Myocyte (in vitro differentiated cells): ENCODE data around the gene INSC. TPM values are rescaled to one million over a fixed set of nuclear protein-coding genes. Genes with fewer than 3 reads are reported as not detected.

Experiments
- DNase-seq: peaks from one replicate; pipeline ENCODE4 v3.0.0-alpha.2; 2012; ENCODE audit warnings: low read depth
- total RNA-seq: library from RNA; depleted of rRNA; stranded (reverse); fragments of >200 nt; gene quantifications from 2 replicates; pipeline ENCODE4 v1.2.3, GENCODE V29; 2014

Gene INSC
- total RNA-seq, 1 donor from 2014 or later, result not detected

GRCh38 chr11:15180212-15180792 lies 65.6 kb downstream of the INSC start:
- DNase-seq, result peak; percentile 40

- DNase-seq, result no peak
Measured at GRCh38 chr11:15182372-15182771, 67.6 kb downstream of the INSC start.

DNA sequence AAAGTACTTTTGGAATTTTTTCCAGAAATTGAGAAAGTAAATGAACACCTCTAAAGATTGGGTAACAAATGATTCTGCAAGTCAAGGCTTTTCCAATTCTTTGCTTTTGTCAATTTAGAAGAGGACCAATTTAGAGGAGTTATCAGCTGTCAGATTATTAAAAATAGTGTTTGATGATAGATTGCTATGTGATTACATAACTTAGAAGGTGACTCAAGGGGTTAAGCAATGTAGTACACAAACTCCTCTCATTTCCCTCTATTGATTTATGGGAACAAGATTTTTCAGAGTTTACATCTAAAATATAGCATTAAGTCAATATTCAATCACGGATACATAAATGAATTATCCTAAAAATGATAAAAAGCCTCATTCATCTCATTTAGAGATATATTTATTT lies 70.3 kb downstream of the INSC start:
- no peak for DNase-seq

DNA sequence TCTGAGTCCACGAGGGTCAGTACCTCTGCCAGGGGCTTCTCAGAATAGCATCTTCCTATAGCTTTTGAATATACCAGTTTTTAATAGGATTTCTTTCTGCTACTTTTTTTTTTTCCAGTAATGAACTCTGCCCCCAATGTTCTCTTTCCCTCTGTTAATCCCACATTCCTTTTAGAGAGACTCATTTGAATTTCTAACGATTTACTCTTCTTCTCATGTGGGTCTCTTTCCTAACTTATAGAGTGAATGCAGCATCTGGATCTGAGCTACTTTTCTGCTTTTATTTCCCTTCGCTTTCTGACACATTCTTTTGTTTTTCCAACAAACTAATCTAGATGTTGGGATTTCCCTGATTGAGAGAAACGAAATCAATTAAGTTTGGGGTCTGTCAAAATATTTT lies 71.4 kb downstream of the INSC start:
- no peak for DNase-seq

DNA sequence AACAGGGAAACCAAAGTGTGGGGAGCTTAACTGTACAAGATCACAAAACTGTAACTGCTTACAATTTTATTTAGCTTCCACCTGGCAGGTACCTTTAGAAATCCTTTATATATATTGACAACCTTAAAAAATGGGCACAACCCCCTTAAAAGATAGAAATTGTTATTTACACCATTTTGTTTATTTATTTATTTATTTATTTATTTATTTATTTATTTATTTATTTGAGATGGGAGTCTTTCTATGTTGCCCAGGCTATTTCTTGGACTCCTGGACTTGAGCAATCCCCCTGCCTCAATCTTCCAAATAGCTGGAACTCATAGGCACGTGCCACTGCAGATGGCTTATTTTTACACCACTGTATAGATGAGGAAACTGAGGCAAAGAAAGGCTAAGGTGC lies 74.5 kb downstream of the INSC start:
- no peak for DNase-seq

- DNase-seq, result no peak
Measured at GRCh38 chr11:15189641-15190365, 75.1 kb downstream of the INSC start.

DNA sequence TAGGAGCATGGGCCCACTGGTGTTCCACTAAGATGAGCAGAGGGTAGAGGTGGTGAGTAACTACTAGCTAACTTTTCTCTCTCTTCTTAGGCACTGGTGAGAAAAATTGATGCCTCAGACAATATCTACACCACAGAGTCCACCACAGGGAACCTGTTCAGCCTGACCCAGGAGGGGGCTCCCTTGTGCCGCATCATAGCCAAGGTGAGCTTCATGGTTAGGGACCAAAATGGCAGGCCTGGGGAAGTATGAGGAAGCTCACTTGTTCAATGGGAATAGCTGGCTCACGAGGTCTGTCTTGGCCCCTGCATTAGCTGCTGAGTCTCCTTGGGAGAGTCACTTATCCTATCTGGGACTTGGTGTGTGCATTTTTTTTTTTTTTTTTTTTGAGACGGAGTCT lies 75.9 kb downstream of the INSC start:
- DNase-seq, result no peak

DNA sequence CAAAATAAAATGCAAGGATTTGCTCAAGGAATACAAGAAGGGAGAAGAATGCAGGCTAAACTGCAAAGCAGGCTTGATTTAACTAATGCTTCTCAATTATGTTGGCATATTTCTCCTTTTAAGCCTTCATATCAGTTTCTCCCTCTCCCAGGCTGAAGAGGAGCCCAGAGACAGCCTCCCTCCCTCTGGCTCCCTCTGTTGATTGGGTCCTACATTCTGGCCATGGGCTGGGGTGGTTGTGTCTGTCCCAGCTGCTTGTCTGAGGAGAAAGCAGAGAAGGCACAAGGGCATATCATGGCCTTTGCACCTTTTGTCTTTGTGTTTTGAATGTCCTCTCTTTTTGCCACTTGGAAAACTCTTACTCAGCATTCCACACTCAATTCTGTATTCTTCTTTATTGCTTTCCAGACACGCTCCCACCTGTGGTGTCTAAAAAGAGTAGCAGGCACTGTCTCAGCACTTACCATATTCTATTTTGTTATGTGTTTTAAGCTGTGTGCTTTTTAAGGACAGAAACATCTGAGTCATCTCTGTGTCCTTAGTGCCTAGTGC lies 77.4 kb downstream of the INSC start:
- DNase-seq, result no peak

- DNase-seq, result no peak
Measured at GRCh38 chr11:15194671-15195415, 80.1 kb downstream of the INSC start.

- DNase-seq, result no peak
Measured at GRCh38 chr11:15195454-15196200, 80.9 kb downstream of the INSC start.

- DNase-seq, result no peak
Measured at GRCh38 chr11:15196704-15197103, 82.0 kb downstream of the INSC start.

GRCh38 chr11:15197696-15198095 lies 83.0 kb downstream of the INSC start:
- DNase-seq, result no peak

DNA sequence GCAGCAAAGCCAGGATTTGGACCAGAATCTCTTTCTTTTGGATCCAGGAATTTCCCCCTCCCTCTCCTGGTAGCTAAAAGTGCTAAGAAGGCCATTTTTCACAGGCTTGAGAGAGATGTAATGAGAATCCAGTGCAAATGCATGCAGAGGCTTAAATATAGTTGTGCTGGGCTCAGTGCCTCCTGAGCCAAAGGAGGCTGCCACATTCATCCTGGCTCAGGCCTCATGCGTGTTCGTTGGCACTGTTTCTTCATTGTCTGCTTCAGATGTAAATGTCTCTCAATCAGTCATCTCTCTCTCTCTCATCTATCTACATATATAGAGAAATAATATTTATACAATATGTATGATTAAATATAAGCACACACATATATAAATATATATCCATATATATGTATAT lies 83.6 kb downstream of the INSC start:
- DNase-seq, result no peak

GRCh38 chr11:15199693-15200092 lies 85.0 kb downstream of the INSC start:
- DNase-seq, result peak; percentile 72

- no peak for DNase-seq
Measured at GRCh38 chr11:15200696-15201095, 86.0 kb downstream of the INSC start.

GRCh38 chr11:15201586-15201985 lies 86.9 kb downstream of the INSC start:
- no peak for DNase-seq

- no peak for DNase-seq
Measured at GRCh38 chr11:15202626-15203025, 87.9 kb downstream of the INSC start.

- no peak for DNase-seq
Measured at GRCh38 chr11:15204711-15205110, 90.0 kb downstream of the INSC start.

DNA sequence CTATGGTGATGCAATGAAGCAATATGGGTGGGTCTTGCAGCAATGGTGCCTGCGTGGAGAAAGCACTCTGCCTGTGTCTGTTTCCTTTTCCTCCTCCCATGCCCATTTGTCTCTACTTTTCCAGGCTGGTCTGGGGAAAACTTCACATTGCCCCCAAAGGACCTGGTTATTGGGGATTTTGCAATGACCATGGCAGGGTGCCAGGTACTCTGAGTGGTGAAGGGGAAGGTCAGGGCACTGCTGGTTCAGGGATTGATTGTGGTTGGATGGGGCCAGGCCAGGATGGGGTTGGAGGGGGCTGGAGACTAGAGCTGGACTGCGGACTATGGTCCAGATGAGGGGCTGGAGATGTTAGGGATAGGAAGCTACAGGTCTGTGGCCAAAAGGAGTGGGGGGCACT lies 92.1 kb downstream of the INSC start:
- no peak for DNase-seq

GRCh38 chr11:15208378-15209222 lies 93.9 kb downstream of the INSC start:
- DNase-seq, result peak; percentile 70

DNA sequence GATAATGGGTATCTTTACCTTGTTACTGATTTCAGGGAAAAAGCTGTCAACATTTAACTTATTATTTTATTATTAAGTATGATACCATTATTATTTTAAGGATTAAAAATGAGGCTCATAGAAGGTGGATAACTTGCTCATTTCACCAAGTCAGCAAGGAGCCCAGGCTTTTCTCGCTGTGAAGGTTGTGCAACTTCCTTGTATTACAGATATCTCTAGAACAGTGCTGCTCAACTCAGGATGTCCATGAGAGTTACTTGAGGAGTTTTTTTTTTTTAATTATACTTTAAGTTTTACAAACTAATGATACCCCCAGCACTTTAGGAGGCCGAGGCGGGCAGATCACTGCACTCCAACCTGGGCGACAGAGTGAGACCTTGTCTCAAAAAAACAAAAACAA lies 98.2 kb downstream of the INSC start:
- no peak for DNase-seq
